CD4-positive, alpha-beta T cell treated with Interleukin-1 beta for 1 hour (primary cell): ENCODE measurements around the gene GPRIN1.
"Not testable (repeated sequence)": the region's sequence is repeated elsewhere in the genome, so short reads cannot be mapped to it uniquely, and the experiment has no call there.

Experiments used
- DNase-seq, 2 donors: peaks; one replicate each; pipeline ENCODE4 v3.0.0-alpha.2; 2020 to 2022

GPRIN1 gene

GRCh38 chr5:176595386-176595943 lies 14.5 kb downstream of the GPRIN1 start:
- DNase-seq, result no peak

DNA sequence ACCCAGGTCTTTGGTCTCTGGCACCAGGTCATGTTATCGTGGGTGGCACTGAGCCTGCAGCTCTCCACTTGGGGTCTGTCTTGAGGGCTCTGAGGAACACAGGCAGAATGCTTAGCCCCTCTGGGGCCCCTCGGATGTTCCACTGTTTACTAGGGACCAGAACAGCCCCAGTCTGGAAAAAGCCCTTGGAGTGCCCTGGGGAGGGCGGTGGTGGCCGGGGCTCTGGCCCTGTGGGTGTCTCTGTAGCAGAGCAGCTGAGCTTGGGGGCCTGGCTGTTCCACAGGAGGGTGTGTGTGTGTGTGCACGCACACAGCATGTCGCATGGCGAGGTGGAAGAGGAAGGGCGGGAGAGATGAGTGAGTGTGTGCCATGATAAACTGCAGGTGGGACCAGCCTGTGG lies 15.4 kb downstream of the GPRIN1 start:
- DNase-seq, result no peak

DNA sequence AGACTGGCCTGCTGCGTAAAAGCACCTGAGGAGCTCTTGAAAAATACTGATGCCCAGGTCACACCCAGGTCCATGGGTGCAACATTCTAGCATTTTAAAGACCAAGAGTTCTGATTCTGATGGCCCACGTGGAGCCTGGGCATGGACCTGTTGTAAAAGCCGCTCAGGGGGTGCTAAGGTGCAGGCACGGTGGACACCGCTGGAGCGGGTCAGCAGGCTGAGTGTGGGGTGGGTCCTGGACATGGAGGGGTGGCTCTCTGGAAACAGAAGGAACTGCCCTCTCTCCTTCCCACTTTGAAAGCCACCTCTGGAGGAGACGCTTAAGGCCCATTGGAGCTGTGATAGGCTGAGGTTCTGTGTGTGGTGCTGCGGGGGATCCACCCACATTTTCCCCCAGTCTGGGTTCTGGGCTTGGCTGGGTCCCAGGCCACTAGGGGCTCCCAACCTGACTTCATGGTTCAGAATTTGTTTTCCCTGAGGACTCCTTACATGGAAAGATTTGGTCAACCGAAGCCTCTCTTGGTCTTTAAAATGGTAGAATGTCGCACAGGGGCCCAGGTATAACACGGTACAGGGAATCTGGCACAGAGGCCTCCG lies 16.6 kb downstream of the GPRIN1 start:
- DNase-seq, result no peak

DNA sequence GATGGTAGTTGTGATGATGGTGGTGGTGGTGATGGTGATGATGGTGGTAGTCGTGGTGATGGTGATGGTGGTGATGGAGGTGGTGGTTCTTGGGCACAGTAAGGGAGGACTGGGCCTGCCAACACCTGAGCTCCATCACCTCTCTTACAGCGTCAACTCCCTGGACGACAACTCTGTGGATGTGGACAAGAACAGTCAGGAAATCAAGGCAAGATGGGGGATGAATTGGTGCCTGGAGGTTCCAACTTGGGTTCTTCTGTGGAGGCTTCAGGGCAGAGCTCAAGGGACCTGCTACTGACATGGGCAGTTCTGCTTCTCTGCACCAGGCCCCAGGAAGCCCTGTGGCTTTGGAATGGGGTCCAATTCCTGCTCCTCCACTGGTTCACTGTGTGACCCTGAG lies 17.4 kb downstream of the GPRIN1 start:
- no peak for DNase-seq

DNA sequence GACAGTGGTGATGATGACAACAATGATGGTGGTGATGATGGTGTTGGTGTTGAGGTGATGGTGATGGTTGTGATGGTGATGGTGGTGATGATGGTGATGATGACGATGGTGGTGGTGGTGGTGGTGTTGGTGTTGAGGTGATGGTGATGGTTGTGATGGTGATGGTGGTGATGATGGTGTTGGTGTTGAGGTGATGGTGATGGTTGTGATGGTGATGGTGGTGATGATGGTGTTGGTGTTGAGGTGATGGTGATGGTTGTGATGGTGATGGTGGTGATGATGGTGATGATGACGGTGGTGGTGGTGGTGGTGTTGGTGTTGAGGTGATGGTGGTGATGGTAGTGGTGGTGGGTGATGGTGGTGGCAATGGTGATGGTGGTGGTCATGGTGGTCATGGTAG lies 18.3 kb downstream of the GPRIN1 start:
- not testable (repeated sequence) for DNase-seq

DNA sequence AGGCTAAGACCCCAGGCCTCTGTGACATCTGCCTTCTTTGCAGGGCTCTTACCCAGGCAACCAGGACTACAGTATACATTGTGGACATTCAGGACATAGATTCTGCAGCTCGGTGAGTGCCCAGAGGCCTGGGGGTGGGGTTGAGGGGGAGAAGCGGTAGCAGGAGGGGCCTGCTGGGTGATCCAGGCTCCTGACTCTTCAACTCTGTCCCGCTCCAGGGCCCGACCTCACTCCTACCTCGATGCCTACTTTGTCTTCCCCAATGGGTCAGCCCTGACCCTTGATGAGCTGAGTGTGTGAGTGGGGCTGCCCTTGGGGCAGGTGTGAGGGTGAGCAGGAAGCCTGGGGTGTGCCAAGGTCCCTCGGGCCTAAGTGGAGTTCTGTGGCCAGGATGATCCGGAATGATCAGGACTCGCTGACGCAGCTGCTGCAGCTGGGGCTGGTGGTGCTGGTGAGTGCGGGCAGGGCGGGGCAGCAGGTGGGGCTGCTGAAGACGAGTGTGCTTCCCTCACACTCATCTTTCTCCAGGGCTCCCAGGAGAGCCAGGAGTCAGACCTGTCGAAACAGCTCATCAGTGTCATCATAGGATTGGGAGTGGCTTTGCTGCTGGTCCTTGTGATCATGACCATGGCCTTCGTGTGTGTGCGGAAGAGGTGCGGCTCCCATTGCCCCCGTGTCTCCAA lies 19.8 kb downstream of the GPRIN1 start:
- no peak for DNase-seq

DNA sequence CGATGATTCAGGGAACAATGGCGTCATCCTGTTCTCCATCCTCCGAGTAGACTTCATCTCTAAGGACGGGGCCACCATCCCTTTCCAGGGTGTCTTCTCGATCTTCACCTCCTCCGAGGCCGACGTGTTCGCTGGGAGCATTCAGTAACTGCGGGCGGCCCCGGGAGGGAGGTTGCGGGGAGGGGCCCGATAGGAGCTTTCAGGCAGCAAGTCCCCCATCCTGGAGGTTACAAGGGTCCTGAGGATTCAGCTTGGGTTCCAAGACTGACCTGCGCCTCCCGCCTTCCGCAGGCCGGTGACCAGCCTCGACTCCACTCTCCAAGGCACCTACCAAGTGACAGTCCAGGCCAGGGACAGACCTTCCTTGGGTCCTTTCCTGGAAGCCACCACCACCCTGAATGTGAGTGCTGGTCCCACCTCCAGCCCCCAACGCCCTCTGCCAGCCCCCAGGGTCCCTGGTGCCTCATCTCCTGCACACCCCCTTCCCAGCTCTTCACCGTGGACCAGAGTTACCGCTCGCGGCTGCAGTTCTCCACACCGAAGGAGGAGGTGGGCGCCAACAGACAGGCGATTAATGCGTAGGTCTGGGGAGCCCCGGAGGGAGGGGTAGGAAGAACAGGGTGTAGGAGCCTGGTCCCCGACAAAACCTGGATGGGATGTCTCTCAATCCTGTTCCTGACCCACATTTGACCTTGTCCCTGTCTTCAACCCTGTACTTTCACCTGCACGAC lies 20.8 kb downstream of the GPRIN1 start:
- DNase-seq, result no peak

- DNase-seq, result no peak
These were observed 21.7 kb downstream of the GPRIN1 start for GRCh38 chr5:176588297-176588696.

DNA sequence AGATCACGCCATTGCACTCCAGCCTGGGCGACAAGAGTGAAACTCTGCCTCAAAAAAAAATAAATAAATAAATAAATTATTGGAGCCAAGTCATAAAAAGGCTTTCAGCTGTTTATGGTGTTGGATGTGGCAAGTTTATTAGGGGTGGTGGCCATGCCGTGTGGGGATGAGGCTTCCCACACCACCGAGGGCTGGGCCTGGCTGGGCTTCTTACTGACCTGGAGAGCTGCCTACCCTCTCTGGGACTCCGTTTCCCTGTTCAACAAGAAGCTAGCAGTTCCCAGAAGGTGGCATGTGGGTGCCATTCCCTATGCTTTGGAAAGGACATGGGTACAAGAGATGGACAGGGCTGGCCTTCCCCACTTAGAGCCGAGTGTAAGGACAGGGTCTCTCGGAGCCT lies 22.6 kb downstream of the GPRIN1 start:
- no peak for DNase-seq

GRCh38 chr5:176583076-176583475 lies 26.9 kb downstream of the GPRIN1 start:
- DNase-seq, result no peak

- DNase-seq, result no peak
These were observed 28.6 kb downstream of the GPRIN1 start for GRCh38 chr5:176581361-176581760.

GRCh38 chr5:176579323-176579722 lies 30.6 kb downstream of the GPRIN1 start:
- DNase-seq, result no peak

DNA sequence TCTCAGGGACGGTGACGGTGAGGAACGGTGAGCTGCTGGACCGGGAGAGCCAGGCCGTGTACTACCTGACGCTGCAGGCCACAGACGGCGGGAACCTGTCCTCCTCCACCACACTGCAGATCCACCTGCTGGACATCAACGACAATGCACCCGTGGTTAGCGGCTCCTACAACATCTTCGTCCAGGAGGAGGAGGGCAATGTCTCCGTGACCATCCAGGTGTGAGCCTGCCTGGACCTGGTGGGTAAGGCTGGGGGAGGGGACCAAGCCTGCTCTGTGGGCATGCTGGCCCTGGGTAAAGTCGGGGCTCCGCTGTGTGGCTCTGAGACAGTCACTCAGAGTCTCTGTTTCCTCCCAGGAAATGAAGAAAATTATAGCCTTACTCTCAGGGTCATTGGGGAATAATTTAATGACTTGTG lies 31.6 kb downstream of the GPRIN1 start:
- DNase-seq, result peak; percentile 48 to 51

DNA sequence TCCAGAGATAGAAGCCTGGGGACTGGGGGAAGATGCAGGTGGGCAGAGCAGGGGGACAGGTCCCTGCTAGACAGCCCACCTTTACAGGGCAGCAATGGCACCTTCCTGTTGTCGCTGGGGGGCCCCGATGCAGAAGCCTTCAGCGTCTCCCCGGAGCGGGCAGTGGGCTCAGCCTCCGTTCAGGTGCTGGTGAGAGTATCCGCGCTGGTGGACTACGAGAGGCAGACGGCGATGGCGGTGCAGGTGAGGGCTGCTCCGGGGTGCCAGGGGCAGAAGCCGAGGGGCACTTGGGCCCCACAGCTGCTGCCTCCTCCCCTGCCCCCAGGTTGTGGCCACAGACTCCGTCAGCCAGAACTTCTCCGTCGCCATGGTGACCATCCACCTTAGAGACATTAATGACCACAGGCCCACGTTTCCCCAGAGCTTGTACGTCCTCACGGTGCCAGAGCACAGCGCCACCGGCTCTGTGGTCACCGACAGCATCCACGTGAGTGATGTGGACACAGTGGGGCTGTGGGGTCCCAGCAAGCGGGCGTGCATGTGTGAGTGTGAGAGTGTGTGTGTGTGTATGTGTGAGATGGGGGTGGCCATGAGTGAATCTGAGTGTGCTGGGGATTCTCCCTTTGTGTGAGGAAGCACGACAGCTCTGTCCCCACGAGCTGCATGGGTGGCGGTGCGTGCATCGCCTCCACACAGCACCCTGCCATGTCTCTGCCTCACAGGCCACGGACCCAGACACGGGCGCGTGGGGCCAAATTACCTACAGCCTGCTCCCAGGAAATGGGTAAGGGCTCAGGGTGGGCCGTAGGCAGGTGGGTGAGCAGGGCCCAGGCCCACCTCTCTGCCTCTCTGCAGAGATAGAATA lies 32.4 kb downstream of the GPRIN1 start:
- no peak for DNase-seq

DNA sequence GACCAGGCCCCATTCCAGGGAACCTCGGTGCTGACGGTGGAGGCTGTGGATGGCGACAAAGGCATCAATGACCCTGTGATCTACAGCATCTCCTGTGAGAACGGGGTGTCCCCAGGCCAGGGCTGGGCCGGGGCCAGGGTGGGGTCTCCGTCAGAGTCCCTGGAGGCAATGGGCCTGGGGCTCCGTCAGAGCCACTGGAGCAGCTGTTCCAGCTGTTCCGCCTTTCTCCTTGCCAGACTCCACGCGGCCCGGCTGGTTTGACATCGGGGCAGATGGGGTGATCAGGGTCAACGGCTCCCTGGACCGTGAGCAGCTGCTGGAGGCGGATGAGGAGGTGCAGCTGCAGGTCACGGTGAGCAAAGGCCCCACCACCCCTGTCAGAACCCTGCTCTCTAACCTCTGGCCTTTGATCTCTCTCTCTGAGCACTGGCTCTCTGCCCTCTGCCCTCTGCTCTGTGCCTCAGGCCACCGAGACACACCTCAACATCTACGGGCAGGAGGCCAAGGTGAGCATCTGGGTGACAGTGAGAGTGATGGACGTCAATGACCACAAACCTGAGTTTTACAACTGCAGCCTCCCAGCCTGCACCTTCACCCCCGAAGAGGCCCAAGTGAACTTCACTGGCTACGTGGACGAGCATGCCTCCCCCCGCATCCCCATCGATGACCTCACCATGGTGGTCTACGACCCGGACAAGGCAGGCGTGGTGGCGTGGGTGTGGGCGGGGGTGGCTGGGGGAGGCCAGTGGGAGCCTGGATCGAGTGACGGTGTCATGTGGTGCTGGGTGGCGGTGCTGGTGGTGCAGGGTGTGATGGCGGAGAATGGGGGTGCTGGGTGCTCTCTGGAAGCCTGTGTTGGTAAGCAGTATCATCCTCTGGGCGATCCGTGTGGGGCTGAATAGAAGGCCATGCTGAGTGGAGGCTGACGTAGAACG lies 34.2 kb downstream of the GPRIN1 start:
- no peak for DNase-seq

DNA sequence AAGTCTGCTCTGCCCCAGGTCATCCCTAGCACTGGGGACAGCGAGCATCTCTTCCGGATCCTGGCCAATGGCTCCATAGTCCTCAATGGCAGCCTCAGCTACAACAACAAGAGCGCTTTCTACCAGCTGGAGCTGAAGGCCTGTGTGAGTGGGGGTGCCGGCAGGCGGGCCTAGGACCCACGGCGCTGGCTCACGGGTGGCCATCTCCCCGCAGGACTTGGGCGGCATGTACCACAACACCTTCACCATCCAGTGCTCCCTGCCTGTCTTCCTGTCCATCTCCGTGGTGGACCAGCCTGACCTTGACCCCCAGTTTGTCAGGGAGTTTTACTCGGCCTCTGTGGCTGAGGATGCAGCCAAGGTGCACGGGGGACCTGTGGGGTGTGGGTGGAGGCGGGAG lies 34.9 kb downstream of the GPRIN1 start:
- no peak for DNase-seq

GRCh38 chr5:176574297-176574591 lies 35.7 kb downstream of the GPRIN1 start:
- no peak for DNase-seq

GRCh38 chr5:176573564-176574296 lies 36.2 kb downstream of the GPRIN1 start:
- DNase-seq, result peak; percentile 68 to 77

DNA sequence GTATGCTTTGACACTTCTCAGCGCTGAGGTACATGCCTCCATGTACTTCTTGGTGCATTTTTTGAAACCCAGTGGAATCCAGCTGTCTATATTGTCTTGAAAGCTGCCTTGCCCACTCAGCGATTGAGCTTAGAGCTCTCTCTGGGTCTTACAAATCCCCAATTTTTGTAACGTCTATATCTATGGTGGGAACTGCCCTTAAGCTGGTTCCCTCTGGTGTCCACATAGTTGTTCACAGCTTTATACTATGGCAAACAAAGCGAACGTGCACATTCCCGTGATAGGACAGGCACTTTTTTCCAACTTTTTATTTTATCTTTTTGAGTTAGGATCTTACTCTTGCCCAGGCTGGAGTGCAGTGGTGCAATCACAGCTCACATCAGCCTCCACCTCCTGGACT lies 39.9 kb downstream of the GPRIN1 start:
- DNase-seq, result no peak

DNA sequence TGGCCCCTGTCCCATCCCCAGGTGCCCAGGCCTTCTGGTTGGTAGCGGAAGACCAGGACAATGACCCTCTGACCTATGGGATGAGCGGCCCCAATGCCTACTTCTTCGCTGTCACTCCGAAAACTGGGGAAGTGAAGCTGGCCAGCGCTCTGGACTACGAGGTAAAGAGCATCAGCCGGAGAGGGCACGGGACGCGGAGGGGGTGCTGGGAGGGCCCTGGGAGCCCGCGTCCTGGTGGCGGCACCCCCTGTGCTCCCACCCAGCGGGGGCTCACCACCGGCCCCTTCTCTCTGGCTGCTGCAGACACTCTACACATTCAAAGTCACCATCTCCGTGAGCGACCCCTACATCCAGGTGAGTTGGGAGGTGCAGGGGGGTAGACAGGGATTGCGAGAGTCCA lies 41.3 kb downstream of the GPRIN1 start:
- no peak for DNase-seq

GRCh38 chr5:176565760-176566288 lies 44.1 kb downstream of the GPRIN1 start:
- DNase-seq, result no peak
